ENCODE results near the gene IER5L. TPM values are rescaled to one million over a fixed set of nuclear protein-coding genes. Genes with fewer than 3 reads are reported as not detected.

IER5L gene
- total RNA-seq, 4 donors from 2014 or later = 2.3 to 2.9 (median 2.6) TPM

DNA sequence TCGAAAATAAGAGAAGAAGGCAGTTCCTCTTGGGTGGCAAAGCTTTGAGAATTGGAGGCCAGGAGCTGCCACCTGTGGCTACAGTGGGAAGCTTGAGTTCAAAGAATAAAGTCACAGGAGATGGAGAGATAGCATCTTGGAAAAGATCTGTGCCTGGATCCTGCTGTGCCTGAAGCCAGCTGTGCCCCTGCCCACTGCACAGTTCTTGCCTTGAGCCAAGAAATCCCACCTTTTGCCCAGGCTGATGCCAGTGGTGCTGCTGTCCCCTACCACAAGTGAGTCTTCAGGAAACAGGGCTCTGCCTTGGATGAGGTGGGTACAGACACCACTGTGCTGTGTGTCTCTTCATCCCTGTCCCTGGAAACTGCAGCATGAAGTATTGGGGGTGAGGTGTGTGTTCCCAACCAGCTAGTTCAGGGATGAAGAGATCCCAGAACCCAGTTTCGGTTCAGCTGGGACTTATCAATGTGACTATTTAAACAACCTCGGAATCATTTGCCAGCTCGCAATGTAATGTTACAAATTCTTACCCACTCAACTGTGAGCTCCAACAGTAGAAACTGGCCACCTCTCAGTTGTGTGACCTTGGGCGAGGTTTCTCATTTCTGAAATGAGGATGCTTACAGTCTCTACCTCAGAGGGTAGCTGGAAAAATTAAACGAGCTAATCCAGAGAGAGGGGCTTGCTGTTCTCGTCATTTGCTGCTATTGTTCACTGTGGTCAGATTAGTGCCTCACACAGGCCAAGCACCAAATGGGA is 5.9 kb downstream of the IER5L start:
- no peak overlapping the region for H3K27ac ChIP-seq
- H3K4me3 ChIP-seq = no peak overlapping the region
- H3K27me3 ChIP-seq = no peaks in the 10 kb centered on the region
- no peaks in the 10 kb centered on the region for H3K36me3 ChIP-seq
- TF ChIP-seq POLR2A (IDR thresholded peaks at IDR 0.05) = no peak
- TF ChIP-seq, protein P1, sequence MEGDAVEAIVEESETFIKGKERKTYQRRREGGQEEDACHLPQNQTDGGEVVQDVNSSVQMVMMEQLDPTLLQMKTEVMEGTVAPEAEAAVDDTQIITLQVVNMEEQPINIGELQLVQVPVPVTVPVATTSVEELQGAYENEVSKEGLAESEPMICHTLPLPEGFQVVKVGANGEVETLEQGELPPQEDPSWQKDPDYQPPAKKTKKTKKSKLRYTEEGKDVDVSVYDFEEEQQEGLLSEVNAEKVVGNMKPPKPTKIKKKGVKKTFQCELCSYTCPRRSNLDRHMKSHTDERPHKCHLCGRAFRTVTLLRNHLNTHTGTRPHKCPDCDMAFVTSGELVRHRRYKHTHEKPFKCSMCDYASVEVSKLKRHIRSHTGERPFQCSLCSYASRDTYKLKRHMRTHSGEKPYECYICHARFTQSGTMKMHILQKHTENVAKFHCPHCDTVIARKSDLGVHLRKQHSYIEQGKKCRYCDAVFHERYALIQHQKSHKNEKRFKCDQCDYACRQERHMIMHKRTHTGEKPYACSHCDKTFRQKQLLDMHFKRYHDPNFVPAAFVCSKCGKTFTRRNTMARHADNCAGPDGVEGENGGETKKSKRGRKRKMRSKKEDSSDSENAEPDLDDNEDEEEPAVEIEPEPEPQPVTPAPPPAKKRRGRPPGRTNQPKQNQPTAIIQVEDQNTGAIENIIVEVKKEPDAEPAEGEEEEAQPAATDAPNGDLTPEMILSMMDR (IDR thresholded peaks at IDR 0.05) = no peak
- H3K9me3 ChIP-seq = no peaks in the 10 kb centered on the region
- no peak for DNase-seq
- peaks cover 0 to 23% (median 8%) of the 10 kb centered on the region in 4 donors for H3K4me1 ChIP-seq

DNA sequence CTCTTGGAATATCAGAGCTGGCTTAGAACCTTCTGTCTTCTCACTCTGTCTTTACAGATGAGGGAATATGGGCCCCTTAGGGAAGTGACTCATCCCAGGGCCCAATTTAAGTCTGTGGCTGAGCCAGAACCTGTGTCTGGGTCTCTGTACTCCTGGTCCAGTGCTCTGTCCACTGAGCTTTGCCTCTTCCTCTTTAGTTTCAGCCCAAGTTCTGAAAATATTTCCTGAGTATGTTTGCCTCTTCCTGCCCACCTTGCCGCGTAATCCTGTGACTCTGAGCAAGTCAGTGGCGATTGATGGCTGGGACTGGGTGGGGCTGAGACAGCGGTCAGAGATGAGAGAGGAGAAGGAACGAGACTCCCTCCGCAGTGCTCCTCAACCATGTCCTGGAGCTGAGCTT is 7.8 kb downstream of the IER5L start:
- Histone ChIP-seq H3K27ac (no peak overlapping the region), H3K9me3 (no peaks in the 10 kb centered on the region), H3K36me3 (no peaks in the 10 kb centered on the region), H3K4me1 (peaks cover 0 to 31% (median 6%) of the 10 kb centered on the region in 4 donors), H3K27me3 (no peaks in the 10 kb centered on the region), H3K4me3 (no peak overlapping the region)
- no peak for DNase-seq
- TF ChIP-seq POLR2A (IDR thresholded peaks at IDR 0.05) = no peak
- TF ChIP-seq, protein P1 (IDR thresholded peaks at IDR 0.05) = no peak

DNA sequence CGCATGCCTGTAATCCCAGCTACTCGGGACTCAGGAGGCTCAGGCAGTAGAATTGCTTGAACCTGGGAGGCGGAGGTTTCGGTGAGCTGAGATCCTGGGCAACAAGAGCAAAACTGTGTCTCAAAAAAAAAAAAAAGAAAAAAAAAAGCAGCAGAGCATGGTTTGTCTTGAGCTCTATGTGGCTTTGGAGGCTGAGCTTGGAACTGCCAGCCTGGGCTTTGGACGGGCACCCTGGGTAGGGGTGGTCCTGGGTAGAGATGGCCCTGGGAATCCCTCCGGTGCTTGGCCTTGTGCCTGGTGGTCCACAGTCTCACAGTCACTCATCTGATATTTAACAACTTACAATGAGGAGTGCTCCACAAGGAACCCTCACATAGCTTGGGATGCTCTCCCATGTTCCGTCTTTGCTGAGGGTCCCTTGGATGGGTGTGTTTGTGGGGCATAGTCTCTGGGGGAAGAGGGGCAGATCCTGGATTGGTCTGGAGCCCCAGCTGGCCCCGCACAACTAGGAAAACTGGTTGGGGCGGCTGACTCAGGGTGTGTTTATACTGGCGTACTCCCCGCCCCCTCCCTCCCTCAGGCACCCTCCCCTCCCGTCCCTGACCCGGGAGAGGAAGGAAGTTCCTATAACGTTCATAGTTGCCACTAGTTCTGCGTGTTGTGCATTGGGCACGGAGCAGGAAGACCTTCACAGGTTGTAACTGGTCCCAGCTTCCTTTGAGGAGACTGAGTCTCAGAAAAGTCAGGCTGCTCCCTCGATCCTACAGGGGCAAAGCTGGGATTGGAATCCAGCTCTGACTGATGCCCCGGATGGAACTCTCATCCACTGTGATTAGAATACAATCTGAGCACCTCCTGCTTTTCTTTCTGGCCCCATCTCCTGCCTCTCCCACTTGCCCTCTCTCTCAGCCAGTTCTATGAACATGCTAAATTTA is 11.2 kb downstream of the IER5L start:
- Histone ChIP-seq H3K4me1 (peaks cover 0 to 19% (median 2%) of the 10 kb centered on the region in 4 donors), H3K36me3 (no peaks in the 10 kb centered on the region), H3K27ac (peak overlapping the region; percentile 47 to 87 (median 70)), H3K4me3 (peak overlapping the region in 2 of 4 donors; percentile 30 to 46), H3K27me3 (no peaks in the 10 kb centered on the region), H3K9me3 (no peaks in the 10 kb centered on the region)
- DNase-seq = peak; percentile 37 to 86 (median 83)
- TF ChIP-seq, protein P1 (IDR thresholded peaks at IDR 0.05) = no peak
- peak in 1 of 2 donors; percentile 16 for TF ChIP-seq POLR2A (IDR thresholded peaks at IDR 0.05)

DNA sequence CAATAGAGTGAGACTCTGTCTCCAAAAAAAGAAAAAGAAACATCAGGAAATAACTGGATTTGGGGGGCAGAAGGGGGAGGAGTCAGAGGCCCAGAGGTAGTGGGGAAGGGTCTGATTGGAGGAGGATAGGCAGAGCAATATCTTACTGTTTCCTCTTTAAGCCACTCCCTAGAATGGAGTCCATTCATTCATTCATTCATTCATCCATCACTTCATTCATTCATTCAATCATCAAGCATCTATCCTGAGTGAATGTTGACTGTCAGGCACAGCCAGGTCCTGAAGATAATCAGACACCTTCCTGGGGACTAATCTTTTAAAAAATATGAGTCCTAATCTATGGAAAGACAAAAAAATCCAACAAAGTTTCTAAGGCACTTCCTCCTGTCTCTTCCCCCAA is 12.9 kb downstream of the IER5L start:
- no peak overlapping the region for H3K4me3 ChIP-seq
- DNase-seq = no peak
- H3K27ac ChIP-seq = no peak overlapping the region
- H3K9me3 ChIP-seq = no peaks in the 10 kb centered on the region
- TF ChIP-seq, protein P1 (IDR thresholded peaks at IDR 0.05) = no peak
- TF ChIP-seq POLR2A (IDR thresholded peaks at IDR 0.05) = no peak
- peaks cover 0 to 19% (median 2%) of the 10 kb centered on the region in 4 donors for H3K4me1 ChIP-seq
- H3K36me3 ChIP-seq = no peaks in the 10 kb centered on the region
- no peaks in the 10 kb centered on the region for H3K27me3 ChIP-seq

DNA sequence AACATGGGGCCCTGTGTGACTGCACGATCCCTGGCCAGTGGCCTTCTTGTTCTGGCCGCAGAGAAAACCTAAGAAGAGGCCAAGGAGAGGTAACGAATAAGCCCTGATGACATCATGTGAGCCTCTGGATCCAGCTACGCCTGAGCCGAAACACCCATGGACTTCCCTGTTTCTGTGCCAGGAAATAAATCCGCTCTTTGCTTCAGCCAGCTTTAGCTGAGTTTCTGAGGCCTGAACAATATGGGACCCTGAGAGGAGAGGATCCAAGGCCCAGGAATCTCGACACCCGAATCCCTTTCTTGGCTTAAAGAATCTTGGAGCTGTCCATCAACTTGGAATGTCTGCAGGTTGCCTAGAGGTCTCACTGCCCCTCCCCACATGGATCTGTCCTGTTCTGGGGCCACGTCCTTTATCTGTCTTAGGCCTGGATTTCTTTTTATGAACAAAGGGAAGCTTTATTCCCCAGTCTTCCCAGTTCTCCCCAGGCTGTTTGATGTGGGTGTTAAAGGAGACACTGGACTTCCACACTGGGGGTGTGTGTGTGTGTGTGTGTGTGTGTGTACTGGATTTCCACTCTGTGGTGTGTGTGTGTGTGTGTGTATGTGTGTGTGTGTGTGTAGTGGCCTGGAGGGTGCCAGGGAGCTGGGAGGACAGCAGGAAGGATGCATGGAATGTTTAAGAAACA is 13.7 kb downstream of the IER5L start:
- DNase-seq = peak in 1 of 3 donors; percentile 54

More for the DNA sequence above, 13.7 kb downstream of the IER5L start:
- Histone ChIP-seq H3K4me3 (no peak overlapping the region), H3K36me3 (no peaks in the 10 kb centered on the region), H3K27ac (peak overlapping the region; percentile 25 to 63 (median 44)), H3K27me3 (no peaks in the 10 kb centered on the region), H3K9me3 (no peaks in the 10 kb centered on the region), H3K4me1 (peaks cover 0 to 19% (median 2%) of the 10 kb centered on the region in 4 donors)
- TF ChIP-seq, protein P1 (IDR thresholded peaks at IDR 0.05) = no peak
- no peak for TF ChIP-seq POLR2A (IDR thresholded peaks at IDR 0.05)
